ENCODE data around the gene CHPF2.

DNA sequence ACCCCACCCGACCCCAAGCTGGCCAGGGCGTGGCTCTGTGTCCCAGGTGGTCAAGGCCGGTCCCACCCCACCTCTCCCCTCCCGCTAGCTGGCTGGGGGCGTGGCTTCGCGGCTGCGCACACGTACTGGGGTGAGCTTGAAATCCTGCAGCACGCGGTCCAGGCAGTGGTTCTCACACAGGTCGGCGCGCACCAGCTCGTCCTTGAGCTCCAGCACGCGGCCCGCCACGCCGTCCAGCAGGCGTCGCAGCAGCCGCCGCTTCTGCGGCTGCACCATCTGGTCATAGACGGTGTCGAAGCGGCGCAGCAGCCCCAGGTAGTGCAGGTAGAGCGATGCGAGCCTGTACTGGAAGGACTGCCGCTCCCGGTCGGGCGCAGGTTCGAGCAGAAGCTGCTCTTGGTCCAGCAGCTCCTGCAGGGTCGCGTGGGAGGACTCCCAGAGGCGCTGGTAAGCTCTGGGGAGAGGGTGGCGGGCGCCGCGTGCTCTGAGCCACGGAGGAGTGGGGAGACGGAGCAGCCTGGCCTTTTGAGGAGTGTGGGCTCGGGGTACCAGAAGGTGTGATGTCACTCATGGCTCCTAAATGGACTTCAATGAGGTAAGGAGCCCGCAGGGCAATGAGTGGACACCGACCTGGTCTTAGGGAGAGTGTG lies 27.8 kb upstream of the CHPF2 start:
- TF ChIP-seq, protein P1, sequence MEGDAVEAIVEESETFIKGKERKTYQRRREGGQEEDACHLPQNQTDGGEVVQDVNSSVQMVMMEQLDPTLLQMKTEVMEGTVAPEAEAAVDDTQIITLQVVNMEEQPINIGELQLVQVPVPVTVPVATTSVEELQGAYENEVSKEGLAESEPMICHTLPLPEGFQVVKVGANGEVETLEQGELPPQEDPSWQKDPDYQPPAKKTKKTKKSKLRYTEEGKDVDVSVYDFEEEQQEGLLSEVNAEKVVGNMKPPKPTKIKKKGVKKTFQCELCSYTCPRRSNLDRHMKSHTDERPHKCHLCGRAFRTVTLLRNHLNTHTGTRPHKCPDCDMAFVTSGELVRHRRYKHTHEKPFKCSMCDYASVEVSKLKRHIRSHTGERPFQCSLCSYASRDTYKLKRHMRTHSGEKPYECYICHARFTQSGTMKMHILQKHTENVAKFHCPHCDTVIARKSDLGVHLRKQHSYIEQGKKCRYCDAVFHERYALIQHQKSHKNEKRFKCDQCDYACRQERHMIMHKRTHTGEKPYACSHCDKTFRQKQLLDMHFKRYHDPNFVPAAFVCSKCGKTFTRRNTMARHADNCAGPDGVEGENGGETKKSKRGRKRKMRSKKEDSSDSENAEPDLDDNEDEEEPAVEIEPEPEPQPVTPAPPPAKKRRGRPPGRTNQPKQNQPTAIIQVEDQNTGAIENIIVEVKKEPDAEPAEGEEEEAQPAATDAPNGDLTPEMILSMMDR (IDR thresholded peaks at IDR 0.05) = no peak
- TF ChIP-seq POLR2A (IDR thresholded peaks at IDR 0.05) (no peak), POLR2AphosphoS5 (IDR thresholded peaks at IDR 0.05) (no peak), EP300 (IDR thresholded peaks at IDR 0.05) (no peak)
